SK-N-SH (cell line): ENCODE measurements around the gene IGFBP7. TPM values are rescaled to one million over a fixed set of nuclear protein-coding genes. Genes with fewer than 3 reads are reported as not detected.
A peak's percentile ranks its signal among the peaks of the same experiment; 100 is the strongest.

Source experiments
- CTCF ChIA-PET: fragments of 300-600, 350-600 bp; formaldehyde crosslinking; extraction: SDS; loops from one replicate; lab custom pipeline; 2021; lab: Yijun Ruan, JAX
- POLR2A ChIA-PET: fragments of 350-600 bp; sonication (Branson Sonifier 250); formaldehyde crosslinking; extraction: SDS; loops from one replicate; lab custom pipeline; 2020; ENCODE audit warnings: antibody characterized with exemption, inconsistent platforms; lab: Yijun Ruan, JAX
- DNase-seq: peaks from one replicate; pipeline ENCODE4 v3.0.0; 2012
- H2AFZ ChIP-seq: fragments of 200-600 bp; sonication (generic); 2 replicates; pipeline ENCODE4 v1.8.1; 2016; ENCODE audit warnings: antibody characterized with exemption, mild to moderate bottlenecking, low read depth
- H3F3A ChIP-seq: fragments of 200-600 bp; sonication (generic); replicated peaks from 2 replicates; pipeline ENCODE3; 2016; ENCODE audit warnings: antibody characterized with exemption, mild to moderate bottlenecking; ENCODE audit not compliant: insufficient read depth
- H3K27ac ChIP-seq, 2 experiments: fragments of 200-500 bp in 1 of 2; fragments of 200-600 bp in 1 of 2; sonication (Bioruptor generic) in 1 of 2; sonication (generic), shearing (Covaris generic) in 1 of 2; 2 replicates each; pipeline versions ENCODE4 v1.5.1 to v1.6.1; 2014 to 2016; ENCODE audit warnings: low read depth in 2 of 2, inconsistent platforms in 1 of 2, low read length in 1 of 2, mild to moderate bottlenecking in 1 of 2, mixed read lengths in 1 of 2
- H3K27me3 ChIP-seq: fragments of 200-600 bp; sonication (generic), shearing (Covaris generic); 2 replicates; pipeline ENCODE4 v1.6.1; 2016; ENCODE audit warnings: mixed run types; ENCODE audit not compliant: insufficient read depth
- H3K36me3 ChIP-seq, 2 experiments: fragments of 200-500 bp in 1 of 2; fragments of 200-600 bp in 1 of 2; sonication (Bioruptor generic) in 1 of 2; sonication (generic) in 1 of 2; replicated peaks in 1 of 2; 2 replicates each; pipeline versions ENCODE3 to v1.5.1; 2014 to 2016; ENCODE audit warnings: low read length in 1 of 2, mild to moderate bottlenecking in 1 of 2; ENCODE audit not compliant: insufficient read depth in 2 of 2, control insufficient read depth in 1 of 2
- H3K4me1 ChIP-seq, 2 experiments: fragments of 200-500 bp in 1 of 2; fragments of 200-600 bp in 1 of 2; sonication (Bioruptor generic) in 1 of 2; sonication (generic), shearing (Covaris generic) in 1 of 2; 2 replicates each; pipeline versions ENCODE4 v1.5.1 to v1.6.1; 2014 to 2016; ENCODE audit warnings: low read depth in 1 of 2, low read length in 1 of 2, mixed run types in 1 of 2; ENCODE audit not compliant: insufficient read depth in 2 of 2, control insufficient read depth in 1 of 2
- H3K4me2 ChIP-seq: fragments of 200-600 bp; sonication (generic), shearing (Covaris generic); 2 replicates; pipeline ENCODE4 v1.6.1; 2017; ENCODE audit warnings: mixed run types
- H3K4me3 ChIP-seq, 2 experiments: fragments of 200-500 bp in 1 of 2; fragments of 200-600 bp in 1 of 2; sonication (Bioruptor generic) in 1 of 2; sonication (generic), shearing (Covaris generic) in 1 of 2; 2 replicates each; pipeline versions ENCODE4 v1.5.1 to v1.8.1; 2014 to 2016; ENCODE audit warnings: low read depth in 2 of 2, inconsistent platforms in 1 of 2, low read length in 1 of 2, mild to moderate bottlenecking in 1 of 2, mixed read lengths in 1 of 2, moderate library complexity in 1 of 2
- H3K79me2 ChIP-seq: fragments of 200-600 bp; sonication (generic); 2 replicates; pipeline ENCODE4 v1.8.1; 2017; ENCODE audit warnings: mild to moderate bottlenecking; ENCODE audit not compliant: insufficient read depth
- H3K9ac ChIP-seq: fragments of 200-600 bp; sonication (generic); 2 replicates; pipeline ENCODE4 v1.6.1; 2017; ENCODE audit warnings: mixed run types
- H3K9me2 ChIP-seq: fragments of 200-600 bp; sonication (generic); 2 replicates; pipeline ENCODE4 v1.6.1; 2017; ENCODE audit warnings: mixed run types
- H3K9me3 ChIP-seq: fragments of 200-600 bp; sonication (generic); 2 replicates; pipeline ENCODE4 v1.6.1; 2017; ENCODE audit warnings: mixed run types, mild to moderate bottlenecking, moderate library complexity
- H4K20me1 ChIP-seq: fragments of 200-600 bp; sonication (generic); 2 replicates; pipeline ENCODE4 v1.6.1; 2017; ENCODE audit warnings: mild to moderate bottlenecking, mixed run types; ENCODE audit not compliant: insufficient read depth
- ELF1 ChIP-seq: IDR thresholded peaks from 2 replicates; pipeline ENCODE4 v1.4.0; 2012
- EP300 ChIP-seq, 2 experiments: IDR thresholded peaks; 2 replicates each; pipeline versions ENCODE4 v1.4.0 to v1.6.1; 2012; ENCODE audit warnings: borderline replicate concordance in 1 of 2, low read depth in 1 of 2, low read length in 1 of 2
- EZH2phosphoT487 ChIP-seq: fragments of 200-600 bp; sonication (generic); IDR thresholded peaks from 2 replicates; pipeline ENCODE4 v1.6.1; 2017; ENCODE audit warnings: low read depth, mixed run types, mild to moderate bottlenecking, antibody characterized with exemption, moderate library complexity, borderline replicate concordance
- FOSL2 ChIP-seq: IDR thresholded peaks from 2 replicates; pipeline ENCODE4 v1.4.0; 2012; ENCODE audit warnings: low read depth, mild to moderate bottlenecking, moderate library complexity, borderline replicate concordance
- FOXJ3 ChIP-seq: sonication (generic); formaldehyde crosslinking; IDR thresholded peaks from 2 replicates; pipeline ENCODE4 v1.5.1; 2020; ENCODE audit warnings: mild to moderate bottlenecking, missing genetic modification reagents
- GABPA ChIP-seq: IDR thresholded peaks from 2 replicates; pipeline ENCODE4 v1.4.0; 2012; ENCODE audit warnings: low read depth, mild to moderate bottlenecking
- GATA2 ChIP-seq: sonication (generic); formaldehyde crosslinking; IDR thresholded peaks from 2 replicates; pipeline ENCODE4 v1.5.0; 2020; ENCODE audit warnings: mild to moderate bottlenecking, missing genetic modification reagents
- MXI1 ChIP-seq: IDR thresholded peaks from 2 replicates; pipeline ENCODE4 v1.6.1; 2012; ENCODE audit warnings: mild to moderate bottlenecking, low read depth, low read length, improper control_type of control experiment
- NRF1 ChIP-seq: IDR thresholded peaks from 2 replicates; pipeline ENCODE4 v1.6.1; 2012; ENCODE audit warnings: low read depth, mild to moderate bottlenecking, low read length
- POLR2AphosphoS5 ChIP-seq: IDR thresholded peaks from 2 replicates; pipeline ENCODE4 v1.6.1; 2012; ENCODE audit warnings: low read depth, low read length
- RAD21 ChIP-seq: IDR thresholded peaks from 2 replicates; pipeline ENCODE4 v1.6.1; 2012; ENCODE audit warnings: mild to moderate bottlenecking, low read length
- RCOR1 ChIP-seq: fragments of 150-350 bp; IDR thresholded peaks from 2 replicates; pipeline ENCODE4 v1.6.1; 2017; ENCODE audit warnings: antibody characterized with exemption, low read length
- YY1 ChIP-seq: IDR thresholded peaks from 2 replicates; pipeline ENCODE4 v1.4.0; 2012; ENCODE audit warnings: low read depth, mild to moderate bottlenecking
- WGBS: methylation state at CpG from one replicate; pipeline ENCODE4 v1.1.6; 2017; ENCODE audit warnings: low lambda C conversion rate; 5-methylcytosine and 5-hydroxymethylcytosine counted together
- polyA plus RNA-seq, 3 experiments: library from polyadenylated mRNA; depleted of rRNA; stranded (reverse); fragments of >200 nt; gene quantifications; 2 replicates each; pipeline ENCODE4 v1.2.3, GENCODE V29; 2012
- TF ChIP-seq, protein P1 (sequence below): fragments of 200-600 bp; sonication (generic); IDR thresholded peaks from 2 replicates; pipeline ENCODE4 v1.6.1; 2017; ENCODE audit warnings: antibody characterized with exemption, mild to moderate bottlenecking, moderate library complexity
- TF ChIP-seq, protein P2 (sequence below): fragments of 150-350 bp; IDR thresholded peaks from 2 replicates; pipeline ENCODE4 v1.6.1; 2017; ENCODE audit warnings: antibody characterized with exemption, low read length, low read depth, borderline replicate concordance
- TF ChIP-seq, protein P3 (sequence below): fragments of 150-350 bp; IDR thresholded peaks from 2 replicates; pipeline ENCODE4 v1.6.1; 2016; ENCODE audit warnings: mild to moderate bottlenecking, low read depth, low read length
- TF ChIP-seq, protein P4 (sequence below): IDR thresholded peaks from 2 replicates; pipeline ENCODE4 v1.4.0; 2012; ENCODE audit warnings: low read depth
- TF ChIP-seq, protein P5 (sequence below): IDR thresholded peaks from 2 replicates; pipeline ENCODE4; 2012

IGFBP7 gene
- polyA plus RNA-seq, 1 of the 3 experiments (the other 2 are of a cell fraction) = 0.38 TPM

DNA sequence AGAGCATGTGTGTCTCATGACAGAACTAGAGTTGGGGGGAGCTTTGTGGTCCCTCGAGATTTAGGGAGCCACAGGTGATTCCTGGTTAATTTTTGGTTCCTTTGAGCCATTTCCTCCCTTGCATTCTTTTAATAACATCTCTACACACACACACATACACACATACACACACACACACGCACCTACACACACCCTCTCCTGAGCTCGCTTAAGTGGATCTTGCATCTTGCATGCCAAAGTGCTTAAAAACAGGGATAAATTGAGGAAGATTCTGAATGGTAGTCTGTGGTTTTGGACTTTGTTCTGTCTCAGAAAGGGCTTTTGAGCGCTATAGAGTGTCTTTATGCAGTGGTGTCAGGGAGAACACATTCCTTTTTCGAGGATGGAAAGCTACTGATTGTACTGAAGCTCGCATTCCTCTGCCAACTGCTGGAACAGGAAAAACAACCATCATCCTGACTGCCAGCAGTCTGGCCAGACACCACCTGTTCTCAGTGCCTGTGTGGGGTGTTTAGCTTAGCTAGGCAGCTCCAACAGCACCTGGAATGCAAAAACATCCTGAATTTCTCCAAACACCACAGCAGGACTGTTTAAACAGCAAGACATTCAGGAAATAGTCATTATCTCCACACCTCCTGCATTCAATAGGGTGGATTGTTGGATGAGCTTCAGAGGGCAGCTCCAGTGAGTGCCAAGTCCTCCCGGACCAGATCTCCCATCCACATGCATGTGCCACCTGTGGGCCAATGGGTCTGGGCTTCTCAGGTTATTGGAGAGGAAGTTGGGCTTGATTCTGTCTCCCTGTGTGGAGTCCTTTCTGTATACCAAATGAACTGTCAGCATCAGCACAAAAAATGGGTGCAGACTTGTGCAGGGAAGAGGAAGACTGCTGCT, 21.9 kb upstream of the IGFBP7 start:
- no peak overlapping the region for H3K9ac ChIP-seq
- H3K27ac ChIP-seq = peak overlapping the region in 1 of 2 experiments; percentile 17; a peak in 2 of 4 replicates
- H3K9me2 ChIP-seq = no peaks in the 10 kb centered on the region
- 35% methylated on average over 7 of the region's 7 CpGs for WGBS
- no peaks in the 10 kb centered on the region for H3K36me3 ChIP-seq
- no peaks in the 10 kb centered on the region for H4K20me1 ChIP-seq
- H3K79me2 ChIP-seq = no peaks in the 10 kb centered on the region
- TF ChIP-seq, protein P1, sequence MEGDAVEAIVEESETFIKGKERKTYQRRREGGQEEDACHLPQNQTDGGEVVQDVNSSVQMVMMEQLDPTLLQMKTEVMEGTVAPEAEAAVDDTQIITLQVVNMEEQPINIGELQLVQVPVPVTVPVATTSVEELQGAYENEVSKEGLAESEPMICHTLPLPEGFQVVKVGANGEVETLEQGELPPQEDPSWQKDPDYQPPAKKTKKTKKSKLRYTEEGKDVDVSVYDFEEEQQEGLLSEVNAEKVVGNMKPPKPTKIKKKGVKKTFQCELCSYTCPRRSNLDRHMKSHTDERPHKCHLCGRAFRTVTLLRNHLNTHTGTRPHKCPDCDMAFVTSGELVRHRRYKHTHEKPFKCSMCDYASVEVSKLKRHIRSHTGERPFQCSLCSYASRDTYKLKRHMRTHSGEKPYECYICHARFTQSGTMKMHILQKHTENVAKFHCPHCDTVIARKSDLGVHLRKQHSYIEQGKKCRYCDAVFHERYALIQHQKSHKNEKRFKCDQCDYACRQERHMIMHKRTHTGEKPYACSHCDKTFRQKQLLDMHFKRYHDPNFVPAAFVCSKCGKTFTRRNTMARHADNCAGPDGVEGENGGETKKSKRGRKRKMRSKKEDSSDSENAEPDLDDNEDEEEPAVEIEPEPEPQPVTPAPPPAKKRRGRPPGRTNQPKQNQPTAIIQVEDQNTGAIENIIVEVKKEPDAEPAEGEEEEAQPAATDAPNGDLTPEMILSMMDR = no peak
- TF ChIP-seq FOSL2 = no peak
- TF ChIP-seq EZH2phosphoT487 = no peak
- TF ChIP-seq, protein P2, sequence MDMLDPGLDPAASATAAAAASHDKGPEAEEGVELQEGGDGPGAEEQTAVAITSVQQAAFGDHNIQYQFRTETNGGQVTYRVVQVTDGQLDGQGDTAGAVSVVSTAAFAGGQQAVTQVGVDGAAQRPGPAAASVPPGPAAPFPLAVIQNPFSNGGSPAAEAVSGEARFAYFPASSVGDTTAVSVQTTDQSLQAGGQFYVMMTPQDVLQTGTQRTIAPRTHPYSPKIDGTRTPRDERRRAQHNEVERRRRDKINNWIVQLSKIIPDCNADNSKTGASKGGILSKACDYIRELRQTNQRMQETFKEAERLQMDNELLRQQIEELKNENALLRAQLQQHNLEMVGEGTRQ = no peak
- no peak for TF ChIP-seq RCOR1
- no peak for TF ChIP-seq NRF1
- TF ChIP-seq, protein P3, sequence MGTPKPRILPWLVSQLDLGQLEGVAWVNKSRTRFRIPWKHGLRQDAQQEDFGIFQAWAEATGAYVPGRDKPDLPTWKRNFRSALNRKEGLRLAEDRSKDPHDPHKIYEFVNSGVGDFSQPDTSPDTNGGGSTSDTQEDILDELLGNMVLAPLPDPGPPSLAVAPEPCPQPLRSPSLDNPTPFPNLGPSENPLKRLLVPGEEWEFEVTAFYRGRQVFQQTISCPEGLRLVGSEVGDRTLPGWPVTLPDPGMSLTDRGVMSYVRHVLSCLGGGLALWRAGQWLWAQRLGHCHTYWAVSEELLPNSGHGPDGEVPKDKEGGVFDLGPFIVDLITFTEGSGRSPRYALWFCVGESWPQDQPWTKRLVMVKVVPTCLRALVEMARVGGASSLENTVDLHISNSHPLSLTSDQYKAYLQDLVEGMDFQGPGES = no peak
- no peak overlapping the region for H2AFZ ChIP-seq
- peaks cover 7 to 10% of the 10 kb centered on the region in 2 experiments; a peak in 2 of 4 replicates for H3K4me1 ChIP-seq
- no peak overlapping the region for H3K4me3 ChIP-seq
- POLR2A ChIA-PET = no interaction called here
- H3K27me3 ChIP-seq = no peaks in the 10 kb centered on the region
- peak overlapping the region; percentile 41 for H3K4me2 ChIP-seq
- CTCF ChIA-PET = interaction anchor here (1.3 to 1.8 kb wide), 3 partner anchors 31 to 94 kb away, joined by 3 to 7 read pairs (median 6); no protein-coding TSS in a partner anchor
- peaks cover 10% of the 10 kb centered on the region for H3F3A ChIP-seq
- no peak for DNase-seq
- H3K9me3 ChIP-seq = no peaks in the 10 kb centered on the region

DNA sequence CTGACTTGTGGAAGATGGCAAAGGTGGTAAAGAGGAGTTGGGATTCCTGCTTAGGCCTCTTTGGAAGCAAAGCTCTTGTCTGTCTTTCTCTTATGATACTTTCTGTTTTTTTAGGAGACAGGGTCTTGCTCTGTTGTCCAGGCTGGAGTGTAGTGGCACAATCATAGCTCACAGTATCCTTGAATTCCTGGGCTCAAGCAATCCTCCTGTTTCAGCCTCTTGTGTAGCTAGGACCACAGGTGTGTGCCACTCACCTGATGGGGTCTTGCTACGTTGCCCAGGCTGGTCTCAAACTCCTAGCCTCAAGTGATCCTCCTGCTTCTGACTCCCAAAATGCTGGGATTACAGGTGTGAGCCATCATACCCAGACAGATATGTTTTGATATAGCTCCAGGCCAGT, 19.3 kb upstream of the IGFBP7 start:
- Histone ChIP-seq H3K4me2 (no peak overlapping the region), H3K79me2 (no peaks in the 10 kb centered on the region), H3K4me1 (peaks cover 7 to 10% of the 10 kb centered on the region in 2 experiments; a peak in 3 of 4 replicates), H3K9ac (no peak overlapping the region), H3K27me3 (no peaks in the 10 kb centered on the region), H4K20me1 (no peaks in the 10 kb centered on the region), H3F3A (peaks cover 5% of the 10 kb centered on the region), H2AFZ (no peak overlapping the region), H3K4me3 (no peak overlapping the region), H3K27ac (no peak overlapping the region), H3K9me3 (no peaks in the 10 kb centered on the region), H3K9me2 (no peaks in the 10 kb centered on the region), H3K36me3 (no peaks in the 10 kb centered on the region)
- TF ChIP-seq RAD21 (no peak), POLR2AphosphoS5 (no peak), GATA2 (CRISPR knock-in tag) (no peak), RCOR1 (no peak), ELF1 (no peak), NRF1 (no peak), GABPA (no peak), YY1 (no peak), EP300 (IDR thresholded peaks at IDR 0.05; ENCODE audit: borderline replicate concordance in 1 of 2, low read depth in 1 of 2, low read length in 1 of 2) (no peak), MXI1 (no peak), FOXJ3 (CRISPR knock-in tag) (no peak)
- TF ChIP-seq, protein P3 = no peak
- TF ChIP-seq, protein P4, sequence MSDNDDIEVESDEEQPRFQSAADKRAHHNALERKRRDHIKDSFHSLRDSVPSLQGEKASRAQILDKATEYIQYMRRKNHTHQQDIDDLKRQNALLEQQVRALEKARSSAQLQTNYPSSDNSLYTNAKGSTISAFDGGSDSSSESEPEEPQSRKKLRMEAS = no peak
- TF ChIP-seq, protein P5, sequence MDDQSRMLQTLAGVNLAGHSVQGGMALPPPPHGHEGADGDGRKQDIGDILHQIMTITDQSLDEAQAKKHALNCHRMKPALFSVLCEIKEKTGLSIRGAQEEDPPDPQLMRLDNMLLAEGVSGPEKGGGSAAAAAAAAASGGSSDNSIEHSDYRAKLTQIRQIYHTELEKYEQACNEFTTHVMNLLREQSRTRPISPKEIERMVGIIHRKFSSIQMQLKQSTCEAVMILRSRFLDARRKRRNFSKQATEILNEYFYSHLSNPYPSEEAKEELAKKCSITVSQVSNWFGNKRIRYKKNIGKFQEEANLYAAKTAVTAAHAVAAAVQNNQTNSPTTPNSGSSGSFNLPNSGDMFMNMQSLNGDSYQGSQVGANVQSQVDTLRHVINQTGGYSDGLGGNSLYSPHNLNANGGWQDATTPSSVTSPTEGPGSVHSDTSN = no peak
- no peak for DNase-seq
- ChIA-PET POLR2A (no interaction called here), CTCF (interaction anchor here (0.8 to 1.5 kb wide), 3 partner anchors 10 to 92 kb away, joined by 3 to 7 read pairs (median 3); no protein-coding TSS in a partner anchor)
- WGBS = 20% methylated on average over 1 of the region's 1 CpG
